A549 treated with CORT108297 at 1 μM for 4 hours (cell line): ENCODE results near the gene FABP1. TPM values are rescaled to one million over a fixed set of nuclear protein-coding genes. Genes with fewer than 3 reads are reported as not detected.

Source experiments
- total RNA-seq: library from RNA; stranded (reverse); fragments of 200-300 nt; extraction: Qiagen RNA extraction; gene quantifications from 5 replicates; pipeline ENCODE4 v1.2.3, GENCODE V29; 2022

Gene FABP1
- total RNA-seq, result not detected in 5 replicates

DNA sequence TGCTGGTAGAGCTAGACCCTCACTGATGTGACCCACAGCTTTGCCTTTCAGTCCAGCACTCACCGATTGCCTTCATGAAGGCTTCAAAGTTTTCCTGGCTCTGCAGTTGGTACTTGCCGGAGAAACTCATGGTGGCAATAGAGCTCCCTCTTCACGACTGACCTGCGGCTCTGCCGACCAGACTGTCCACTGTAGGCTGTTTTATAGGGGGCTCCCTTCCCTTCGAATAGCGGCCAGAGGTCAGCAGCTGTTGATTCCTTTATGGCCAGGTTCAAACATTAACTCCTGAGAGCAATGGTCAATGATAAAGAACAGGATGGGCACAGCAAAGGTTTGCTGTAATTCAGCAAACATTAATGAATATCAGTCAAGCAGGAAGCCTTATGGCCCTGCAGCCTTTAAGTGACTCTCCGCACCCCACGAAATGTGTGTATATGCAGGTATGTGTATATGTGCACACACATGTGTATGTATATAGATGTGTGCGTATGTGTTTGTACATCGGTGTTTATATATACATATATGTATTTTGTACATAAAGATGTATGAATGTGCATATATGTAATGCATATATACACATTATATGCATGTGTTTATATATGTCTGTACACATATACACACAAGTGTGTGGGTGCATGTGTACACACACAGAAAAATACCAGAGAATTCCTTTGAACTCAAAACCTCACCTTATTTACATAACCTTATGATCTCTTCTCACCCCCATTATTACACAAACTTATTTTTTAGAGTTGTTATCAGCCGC lies at the start of gene FABP1:
Gene FABP1, minus strand, starts transcription at position 175 of the 766 bp plus-strand sequence. Its CDS starts 45 bp downstream, at position 130.

Other genes starting within 250 kb of the FABP1 start
- gene RNU2-63P, start 111.5 kb downstream of the FABP1 start, total RNA-seq, result not detected in 5 replicates
- 10.7 to 13.9 TPM (median 12.0 TPM) in 5 replicates for gene KRCC1, start 72.3 kb downstream of the FABP1 start, total RNA-seq
- gene SMYD1, start 60.2 kb downstream of the FABP1 start, total RNA-seq, result not detected in 5 replicates
- not detected in 5 replicates for gene THNSL2, start 42.3 kb upstream of the FABP1 start, total RNA-seq